ENCODE data around the gene ASTN2.

GRCh38 chr9:116471944-116472506, 942.8 kb downstream of the ASTN2 start:
- TF ChIP-seq CTCF (IDR thresholded peaks at IDR 0.05) (no peak), POLR2A (IDR thresholded peaks at IDR 0.05) (no peak), POLR2AphosphoS5 (IDR thresholded peaks at IDR 0.05) (no peak)

Data from sigmoid colon (tissue), 4 donors.